ENCODE measurements around the gene UQCRHL. TPM values are rescaled to one million over a fixed set of nuclear protein-coding genes. Genes with fewer than 3 reads are reported as not detected.

Gene UQCRHL
- total RNA-seq, 1 donor from 2014 or later: 2.0 TPM

GRCh38 chr1:15799004-15799867 is 8.2 kb downstream of the UQCRHL start:
- DNase-seq (ENCODE audit: low spot score): peak; percentile 61

- DNase-seq (ENCODE audit: low spot score): no peak
Observed at GRCh38 chr1:15797614-15798390, 9.6 kb downstream of the UQCRHL start.

GRCh38 chr1:15796086-15796462 is 11.4 kb downstream of the UQCRHL start:
- no peak for DNase-seq (ENCODE audit: low spot score)

- no peak for DNase-seq (ENCODE audit: low spot score)
Observed at GRCh38 chr1:15788624-15789301, 18.7 kb downstream of the UQCRHL start.

GRCh38 chr1:15786581-15786980 is 20.9 kb downstream of the UQCRHL start:
- DNase-seq (ENCODE audit: low spot score): no peak

GRCh38 chr1:15785683-15786082 is 21.8 kb downstream of the UQCRHL start:
- DNase-seq (ENCODE audit: low spot score): no peak

GRCh38 chr1:15777909-15778707 is 29.3 kb downstream of the UQCRHL start:
- DNase-seq (ENCODE audit: low spot score): no peak

- no peak for DNase-seq (ENCODE audit: low spot score)
Observed at GRCh38 chr1:15775706-15776105, 31.7 kb downstream of the UQCRHL start.

GRCh38 chr1:15771836-15772515 is 35.5 kb downstream of the UQCRHL start:
- no peak for DNase-seq (ENCODE audit: low spot score)

GRCh38 chr1:15770313-15770962 is 37.0 kb downstream of the UQCRHL start:
- DNase-seq (ENCODE audit: low spot score): no peak

GRCh38 chr1:15768388-15768787 is 39.1 kb downstream of the UQCRHL start:
- DNase-seq (ENCODE audit: low spot score): no peak

GRCh38 chr1:15767941-15768340 is 39.5 kb downstream of the UQCRHL start:
- no peak for DNase-seq (ENCODE audit: low spot score)

- no peak for DNase-seq (ENCODE audit: low spot score)
Observed at GRCh38 chr1:15765495-15766194, 41.8 kb downstream of the UQCRHL start.

GRCh38 chr1:15764890-15765289 is 42.6 kb downstream of the UQCRHL start:
- no peak for DNase-seq (ENCODE audit: low spot score)

- DNase-seq (ENCODE audit: low spot score): peak; percentile 77
Observed at GRCh38 chr1:15764269-15764764, 43.1 kb downstream of the UQCRHL start.

- no peak for DNase-seq (ENCODE audit: low spot score)
Observed at GRCh38 chr1:15762546-15762945, 44.9 kb downstream of the UQCRHL start.

- no peak for DNase-seq (ENCODE audit: low spot score)
Observed at GRCh38 chr1:15761366-15762128, 45.9 kb downstream of the UQCRHL start.

- DNase-seq (ENCODE audit: low spot score): no peak
Observed at GRCh38 chr1:15760520-15761211, 46.8 kb downstream of the UQCRHL start.

All from mucosa of gallbladder (tissue), 1 donor.